HL-60 (cell line): ENCODE results near the gene APC2.

Experiments used
- CTCF ChIP-seq: IDR thresholded peaks from one replicate; pipeline ENCODE4 v1.5.1; 2011; ENCODE audit warnings: low read length, control low read depth, inconsistent platforms; ENCODE audit not compliant: insufficient read depth
- GABPA ChIP-seq: IDR thresholded peaks from 2 replicates; pipeline ENCODE4 v1.6.1; 2012; ENCODE audit warnings: low read depth

- TF ChIP-seq CTCF (no peak), GABPA (no peak)
Measured at GRCh38 chr19:1490311-1491113, 40.6 kb downstream of the APC2 start, which contains the start of gene PCSK4.
